HG02759 (cell line): ENCODE data around the gene HSPH1.

Experiments used
- ATAC-seq: cut with Tn5 transposase; IDR thresholded peaks from one replicate; pipeline ENCODE4 v1.9.1; 2021; ENCODE audit warnings: mild to moderate bottlenecking, moderate library complexity; ENCODE audit not compliant: unreplicated experiment

HSPH1 gene

GRCh38 chr13:31161557-31162150, at the start of gene HSPH1:
Gene HSPH1, minus strand, starts transcription at chr13:31161904. Its CDS starts 322 bp downstream, at chr13:31161582.
- ATAC-seq, result peak; percentile 86

GRCh38 chr13:31209841-31210210, 48.1 kb upstream of the HSPH1 start:
- no peak for ATAC-seq

GRCh38 chr13:31209172-31209840, 47.6 kb upstream of the HSPH1 start:
- no peak for ATAC-seq

GRCh38 chr13:31208559-31209122, 46.9 kb upstream of the HSPH1 start:
- ATAC-seq, result no peak

- ATAC-seq, result no peak
Observed at GRCh38 chr13:31207661-31208552, 46.2 kb upstream of the HSPH1 start.

GRCh38 chr13:31204592-31204991, 42.9 kb upstream of the HSPH1 start:
- ATAC-seq, result no peak

- no peak for ATAC-seq
Observed at GRCh38 chr13:31201341-31202031, 39.8 kb upstream of the HSPH1 start.

- peak; percentile 16 for ATAC-seq
Observed at GRCh38 chr13:31200637-31200971, 38.9 kb upstream of the HSPH1 start.

GRCh38 chr13:31199849-31200636, 38.3 kb upstream of the HSPH1 start, which contains the start of gene B3GLCT:
Gene B3GLCT, plus strand, starts transcription at chr13:31199975. Its CDS starts 110 bp downstream, at chr13:31200085.
- peak; percentile 86 for ATAC-seq

GRCh38 chr13:31199527-31199848, 37.8 kb upstream of the HSPH1 start:
- no peak for ATAC-seq

GRCh38 chr13:31198519-31198918, 36.8 kb upstream of the HSPH1 start:
- ATAC-seq, result no peak

GRCh38 chr13:31196992-31197391, 35.3 kb upstream of the HSPH1 start:
- no peak for ATAC-seq

- ATAC-seq, result no peak
Observed at GRCh38 chr13:31195616-31196015, 33.9 kb upstream of the HSPH1 start.

- ATAC-seq, result no peak
Observed at GRCh38 chr13:31192306-31192705, 30.6 kb upstream of the HSPH1 start.

GRCh38 chr13:31191748-31192147, 30.0 kb upstream of the HSPH1 start:
- no peak for ATAC-seq

- no peak for ATAC-seq
Observed at GRCh38 chr13:31184981-31185645, 23.4 kb upstream of the HSPH1 start.

- no peak for ATAC-seq
Observed at GRCh38 chr13:31184451-31184850, 22.7 kb upstream of the HSPH1 start.

GRCh38 chr13:31182987-31183386, 21.3 kb upstream of the HSPH1 start:
- no peak for ATAC-seq

GRCh38 chr13:31179754-31180153, 18.1 kb upstream of the HSPH1 start:
- no peak for ATAC-seq

GRCh38 chr13:31179241-31179640, 17.5 kb upstream of the HSPH1 start:
- ATAC-seq, result no peak
